GM18519 (cell line): Measurements from ENCODE around the gene AIP.
A peak's percentile ranks its signal among the peaks of the same experiment; 100 is the strongest.

Experiments used
- ATAC-seq: cut with Tn5 transposase; IDR thresholded peaks from one replicate; pipeline ENCODE4 v1.9.1; 2021; ENCODE audit warnings: mild to moderate bottlenecking, moderate library complexity; ENCODE audit not compliant: unreplicated experiment, low FRiP score

The AIP gene

DNA sequence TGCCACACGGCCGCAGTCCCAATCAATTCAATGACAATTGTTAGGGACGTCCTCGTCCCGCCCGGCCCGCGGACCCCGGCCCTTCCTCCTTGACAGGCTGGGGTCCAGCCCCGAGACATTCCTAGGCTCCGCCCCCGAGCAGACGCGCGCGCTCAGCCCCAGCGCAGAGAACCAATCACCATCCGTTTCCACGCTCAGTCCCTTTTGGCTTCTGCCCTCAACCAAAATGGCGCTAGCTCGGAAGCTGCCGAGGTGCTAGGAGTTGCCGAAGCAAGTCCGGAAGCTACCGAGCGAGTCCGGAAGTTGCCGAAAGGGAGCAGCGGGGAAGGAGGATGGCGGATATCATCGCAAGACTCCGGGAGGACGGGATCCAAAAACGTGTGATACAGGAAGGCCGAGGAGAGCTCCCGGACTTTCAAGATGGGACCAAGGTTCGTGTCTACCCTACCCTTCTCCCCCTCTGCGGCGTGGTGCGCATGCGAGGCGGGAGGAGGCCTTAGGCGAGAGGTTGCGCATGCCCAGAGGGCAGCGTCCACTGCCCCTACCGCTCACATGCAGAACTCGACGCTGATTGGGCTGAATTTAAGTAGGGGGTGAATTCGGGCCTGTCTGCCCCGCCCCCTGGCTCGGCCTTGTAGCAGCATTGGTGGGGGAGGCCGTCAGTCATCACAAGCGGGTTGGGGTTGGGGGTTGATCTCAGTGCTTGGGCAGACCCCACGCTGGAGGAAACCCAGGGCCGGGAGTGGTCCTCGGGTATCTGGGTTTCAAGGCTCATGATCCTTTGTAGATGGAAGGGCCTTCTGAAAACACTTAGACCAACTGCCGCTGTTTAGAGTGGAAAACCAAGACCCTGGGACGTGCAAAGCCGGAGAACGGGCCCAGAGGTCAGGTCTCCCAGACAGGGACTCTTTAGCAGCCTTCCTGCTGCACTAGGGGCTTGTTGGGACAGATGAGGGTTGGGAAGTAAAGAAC is at the start of gene AIP:
Gene AIP (plus strand): TSS at position 200 of the 972 bp plus-strand sequence. CDS start 133 bp downstream, at position 333.
- peak; percentile 63 for ATAC-seq

DNA sequence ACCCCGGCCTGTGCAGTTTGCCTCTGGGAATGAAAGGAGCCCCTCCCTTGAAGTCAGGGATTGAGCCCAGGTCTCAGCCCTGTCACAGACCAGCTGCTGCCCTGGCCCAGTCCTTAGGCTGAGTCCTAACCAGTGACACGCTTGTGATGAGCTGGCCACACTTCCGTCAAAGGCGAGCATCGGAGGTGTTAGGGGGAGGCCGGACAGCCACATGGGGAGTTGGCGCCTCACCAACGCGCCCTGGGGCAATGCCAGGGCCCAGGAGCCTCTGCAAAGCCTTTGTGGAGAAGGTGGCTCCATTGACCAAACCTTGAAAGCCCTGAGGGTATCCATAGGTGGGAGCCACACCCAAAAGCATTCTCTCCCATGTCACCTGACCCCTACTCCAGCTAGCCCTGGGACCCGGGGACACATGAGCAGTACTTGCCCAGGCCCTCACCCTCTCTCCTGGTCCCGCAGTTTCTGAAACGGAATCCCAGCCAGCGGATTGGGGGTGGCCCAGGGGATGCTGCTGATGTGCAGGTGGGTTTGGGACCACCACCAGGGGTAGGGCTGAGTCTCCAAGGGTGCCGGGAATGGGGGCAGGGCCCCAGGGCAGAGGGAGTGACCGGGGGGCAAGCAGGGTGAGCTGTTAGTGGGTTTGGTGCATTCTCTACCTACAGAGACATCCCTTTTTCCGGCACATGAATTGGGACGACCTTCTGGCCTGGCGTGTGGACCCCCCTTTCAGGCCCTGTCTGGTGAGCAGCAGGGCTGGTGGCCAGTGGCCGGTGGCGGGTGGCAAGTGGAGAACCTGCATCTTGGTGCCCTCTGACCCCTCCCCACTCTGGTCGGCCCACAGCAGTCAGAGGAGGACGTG is 49.1 kb upstream of the AIP start:
- ATAC-seq, result no peak

DNA sequence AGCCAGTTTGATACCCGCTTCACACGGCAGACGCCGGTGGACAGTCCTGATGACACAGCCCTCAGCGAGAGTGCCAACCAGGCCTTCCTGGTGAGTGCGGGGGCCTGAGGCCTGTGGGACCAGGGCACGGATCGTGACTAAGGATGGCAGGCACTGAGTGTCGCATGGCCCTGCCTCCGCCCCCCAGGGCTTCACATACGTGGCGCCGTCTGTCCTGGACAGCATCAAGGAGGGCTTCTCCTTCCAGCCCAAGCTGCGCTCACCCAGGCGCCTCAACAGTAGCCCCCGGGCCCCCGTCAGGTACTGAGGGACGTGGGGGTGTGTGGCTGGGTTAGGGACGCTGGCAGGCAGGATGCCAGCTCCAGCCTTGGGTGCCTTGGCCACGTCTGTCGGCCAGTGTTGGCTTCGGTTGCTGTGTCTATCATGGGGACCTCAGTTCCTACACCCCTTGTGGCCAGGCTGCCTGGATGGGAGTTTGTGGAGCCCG is 48.4 kb upstream of the AIP start:
- no peak for ATAC-seq

DNA sequence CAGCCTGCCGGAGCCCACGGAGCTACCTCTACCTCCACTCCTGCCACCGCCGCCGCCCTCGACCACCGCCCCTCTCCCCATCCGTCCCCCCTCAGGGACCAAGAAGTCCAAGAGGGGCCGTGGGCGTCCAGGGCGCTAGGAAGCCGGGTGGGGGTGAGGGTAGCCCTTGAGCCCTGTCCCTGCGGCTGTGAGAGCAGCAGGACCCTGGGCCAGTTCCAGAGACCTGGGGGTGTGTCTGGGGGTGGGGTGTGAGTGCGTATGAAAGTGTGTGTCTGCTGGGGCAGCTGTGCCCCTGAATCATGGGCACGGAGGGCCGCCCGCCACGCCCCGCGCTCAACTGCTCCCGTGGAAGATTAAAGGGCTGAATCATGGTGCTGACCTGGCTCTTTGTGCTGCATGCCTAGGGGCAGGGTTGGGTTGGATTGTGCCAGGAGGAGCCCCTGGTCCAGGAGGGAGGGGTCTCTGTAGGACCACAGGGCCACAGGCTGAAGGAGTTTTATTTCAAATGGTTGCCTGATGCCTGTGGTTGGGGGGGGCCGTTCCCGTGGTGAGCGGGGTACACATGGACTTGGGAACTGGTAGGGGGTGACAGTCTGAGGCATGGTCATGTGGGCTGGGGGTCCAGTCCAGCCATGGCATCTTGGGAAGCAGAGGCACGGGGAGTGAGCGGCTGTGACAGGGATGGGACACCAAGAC is 47.6 kb upstream of the AIP start:
- ATAC-seq, result no peak

DNA sequence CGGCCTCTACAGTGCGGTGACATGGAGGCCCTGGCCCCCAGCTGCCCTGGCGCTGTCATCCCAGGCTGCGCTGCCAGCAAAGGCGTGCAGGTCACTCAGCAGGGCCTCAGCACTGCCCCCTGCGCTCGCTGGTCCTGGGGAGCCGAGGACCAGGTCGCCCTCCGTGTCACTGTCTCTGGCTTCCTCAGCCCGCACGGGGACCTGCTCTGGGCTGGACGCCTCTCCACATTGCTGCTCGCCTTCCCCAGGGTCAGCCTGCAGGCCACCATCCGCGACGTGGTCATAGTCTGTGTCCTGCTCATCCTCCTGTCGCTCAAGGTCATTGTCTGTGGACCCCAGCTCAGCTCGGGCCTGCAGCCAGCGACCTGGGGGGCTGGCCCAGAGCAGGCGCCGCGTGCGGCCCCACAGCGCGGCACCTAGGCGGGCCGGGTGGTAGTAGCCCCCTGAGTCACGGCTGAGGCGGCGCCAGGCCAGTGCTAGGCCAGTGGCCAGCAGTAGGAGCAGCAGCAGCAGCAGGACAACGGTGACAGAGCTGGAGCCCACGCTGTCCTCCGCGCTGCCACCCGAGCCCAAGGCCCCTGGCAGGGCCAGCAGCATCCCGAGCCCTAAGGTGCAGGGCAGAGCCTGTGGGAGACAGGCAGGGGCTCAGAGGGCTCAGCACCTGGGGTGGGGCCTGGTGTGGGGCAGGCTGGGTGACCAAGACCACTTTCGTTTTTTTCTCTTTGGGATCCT is 46.9 kb upstream of the AIP start:
- no peak for ATAC-seq

- ATAC-seq, result no peak
These were observed 46.3 kb upstream of the AIP start for GRCh38 chr11:67436459-67437081.

- ATAC-seq, result no peak
These were observed 45.6 kb upstream of the AIP start, which contains the start of gene PTPRCAP for GRCh38 chr11:67437082-67437808. PTPRCAP (minus strand) TSS chr11:67437682; CDS start chr11:67437619, 63 bp downstream.

- no peak for ATAC-seq
These were observed 45.0 kb upstream of the AIP start for GRCh38 chr11:67437809-67438157.

GRCh38 chr11:67438158-67438902 is 44.5 kb upstream of the AIP start:
- no peak for ATAC-seq

GRCh38 chr11:67439321-67440228 is 43.3 kb upstream of the AIP start:
- ATAC-seq, result no peak

DNA sequence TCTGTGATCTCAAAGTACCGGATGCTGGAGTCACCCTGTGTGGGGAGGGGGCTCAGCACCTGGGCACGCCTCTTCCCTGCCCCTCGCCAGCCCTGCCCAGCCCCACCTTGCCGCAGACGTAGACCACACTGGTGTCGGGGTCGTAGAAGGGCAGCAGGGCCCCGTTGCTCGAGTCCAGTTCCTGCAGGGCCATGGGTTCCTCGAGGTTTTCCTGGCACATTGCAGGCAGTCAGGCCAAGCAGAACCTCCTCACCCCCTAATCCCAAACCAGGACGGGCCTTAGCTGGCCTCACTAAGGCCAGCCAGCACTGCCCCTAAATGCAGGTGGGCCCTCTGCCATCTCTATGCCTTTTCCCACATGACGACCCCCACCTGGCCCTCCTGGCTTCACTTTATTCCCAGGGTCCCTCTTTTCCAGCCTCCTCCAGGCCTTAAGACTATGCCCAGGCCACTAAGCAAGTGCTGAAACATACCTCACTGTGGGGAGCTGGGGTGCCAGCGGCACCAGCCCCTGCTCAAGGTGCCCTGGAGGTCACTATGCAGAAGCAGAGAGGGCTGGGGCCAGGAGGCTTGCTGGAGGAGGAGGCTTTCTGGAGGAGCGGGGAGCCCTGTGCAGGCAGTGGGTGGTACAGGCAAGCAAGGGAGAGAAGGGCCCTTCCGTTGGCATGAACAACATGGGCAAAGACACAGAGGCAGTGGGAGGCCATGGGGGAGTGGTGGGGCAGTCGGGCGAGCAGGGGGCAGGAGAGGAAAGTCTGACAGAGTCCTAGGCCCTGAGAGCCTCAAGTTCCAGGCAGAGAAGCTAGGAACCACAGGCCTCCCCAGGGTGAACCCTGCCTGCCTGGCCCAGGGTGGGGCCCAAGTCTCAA is 42.4 kb upstream of the AIP start:
- no peak for ATAC-seq

DNA sequence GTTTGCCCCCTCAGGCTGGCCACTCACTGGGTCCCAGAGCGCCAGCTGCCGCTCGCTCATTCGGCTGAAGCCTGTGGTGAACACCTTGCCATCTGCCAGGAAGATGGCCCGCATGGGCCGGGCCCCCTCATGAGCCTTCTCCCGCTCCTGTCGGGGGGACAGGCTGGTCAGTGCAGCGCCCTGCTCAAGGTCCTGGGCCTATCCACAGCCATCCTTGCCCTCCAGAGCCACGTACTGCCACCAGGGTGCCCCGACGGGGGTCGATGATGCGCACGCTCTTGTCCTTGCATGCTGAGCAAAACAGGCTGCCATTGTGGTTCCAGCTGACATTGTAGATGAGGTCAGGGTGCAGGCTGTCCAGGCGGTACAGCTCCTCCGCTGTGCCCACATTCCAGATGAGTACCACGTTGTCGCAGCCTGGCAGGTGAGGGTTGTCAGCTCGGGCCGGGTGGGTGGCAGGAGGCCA is 41.7 kb upstream of the AIP start:
- ATAC-seq, result no peak

GRCh38 chr11:67441731-67442351 is 41.0 kb upstream of the AIP start:
- ATAC-seq, result no peak

DNA sequence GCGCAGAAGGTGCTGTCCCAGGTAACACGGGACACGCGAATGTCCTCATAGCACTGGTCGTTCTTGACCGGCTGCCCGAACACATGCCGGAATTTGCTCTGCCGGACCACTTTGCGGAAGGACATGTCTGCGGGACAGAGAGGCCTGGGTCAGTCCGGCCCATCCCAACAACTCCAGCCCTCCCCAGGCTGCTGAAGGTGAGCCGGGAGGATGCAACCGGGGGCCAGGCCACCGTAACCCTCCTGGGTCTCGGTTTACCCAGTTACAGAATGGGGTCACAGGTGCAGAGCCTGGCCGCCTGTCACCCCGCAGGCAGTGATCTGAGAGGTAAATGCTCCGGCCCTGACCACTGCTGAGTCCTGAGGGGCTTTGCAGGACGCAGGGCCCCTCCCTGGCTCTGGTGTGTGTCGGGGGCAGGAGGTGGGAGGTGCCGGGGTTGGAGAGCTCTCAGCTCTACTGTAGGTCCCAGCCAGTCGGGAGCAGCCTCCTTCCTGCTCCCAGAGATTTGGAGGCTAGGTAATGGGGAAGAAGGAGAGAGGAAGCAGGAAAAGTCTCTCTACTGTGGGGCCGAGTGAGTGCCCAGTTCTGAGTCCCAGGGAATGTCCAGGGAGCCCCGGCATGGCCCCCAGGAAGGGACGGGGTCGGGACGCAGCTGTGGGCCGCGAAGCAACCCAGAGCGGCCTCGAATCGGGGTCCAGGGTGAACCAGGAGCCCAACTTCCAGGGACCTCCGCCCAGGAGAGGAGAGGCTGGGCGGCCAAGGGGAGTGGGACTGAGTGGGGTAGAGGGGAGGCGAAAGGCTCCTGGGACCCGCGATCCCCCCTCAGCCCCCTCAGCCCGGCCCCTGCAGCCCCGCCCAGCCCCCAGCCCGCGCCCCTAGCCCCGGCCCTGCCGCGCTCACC is 40.1 kb upstream of the AIP start:
- no peak for ATAC-seq

GRCh38 chr11:67445515-67445914 is 37.3 kb upstream of the AIP start:
- ATAC-seq, result no peak
